Testis (tissue), 2 donors: ENCODE data around the gene SHISA8.

ENCODE experiments used
- POLR2A ChIP-seq: fragments of 450-650 bp; IDR thresholded peaks from one replicate; pipeline ENCODE4 v1.6.1; 2017; ENCODE audit warnings: antibody characterized with exemption, mild to moderate bottlenecking, moderate library complexity
- TF ChIP-seq, protein P1 (sequence below), 3 experiments: fragments of 450-650 bp in 2 of 3; fragments of 200-600 bp in 1 of 3; sonication (generic) in 1 of 3; IDR thresholded peaks; one replicate each; pipeline ENCODE4 v1.5.1; 2016 to 2019; ENCODE audit warnings: antibody characterized with exemption in 3 of 3, mild to moderate bottlenecking in 2 of 3, moderate library complexity in 1 of 3

DNA sequence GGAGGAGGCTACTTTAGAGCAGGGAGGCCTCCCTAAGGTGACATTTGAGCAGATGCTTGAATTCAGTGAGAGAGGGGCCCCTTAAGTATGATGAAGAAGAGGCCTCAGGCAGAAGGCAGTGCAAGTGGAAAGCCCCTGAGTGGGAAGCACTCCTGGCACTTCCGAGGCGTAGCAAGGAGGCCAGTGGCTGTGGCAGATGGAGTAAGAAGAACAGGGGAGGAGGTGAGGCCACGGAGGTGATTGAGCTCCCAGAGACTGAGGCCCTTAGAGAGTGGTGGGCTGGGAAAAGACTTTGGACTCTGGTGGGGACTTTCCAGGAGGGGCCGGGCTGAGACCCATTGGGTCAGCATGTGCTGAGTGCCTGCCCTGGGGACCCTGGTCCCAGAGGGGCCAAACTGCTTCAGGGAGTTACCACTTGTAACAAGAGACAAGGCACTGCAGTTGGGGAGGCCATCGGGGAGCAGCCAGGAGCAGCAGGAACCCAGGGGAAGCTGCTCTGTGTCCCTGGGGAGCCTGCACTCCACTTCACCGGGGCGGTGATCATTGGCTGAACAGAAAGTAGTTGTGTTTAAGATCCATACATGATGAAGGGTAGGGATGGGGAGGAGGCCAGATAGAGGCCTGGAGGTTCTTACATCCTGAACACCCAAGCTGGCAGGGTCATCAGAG, 34.6 kb upstream of the SHISA8 start:
- TF ChIP-seq, protein P1, sequence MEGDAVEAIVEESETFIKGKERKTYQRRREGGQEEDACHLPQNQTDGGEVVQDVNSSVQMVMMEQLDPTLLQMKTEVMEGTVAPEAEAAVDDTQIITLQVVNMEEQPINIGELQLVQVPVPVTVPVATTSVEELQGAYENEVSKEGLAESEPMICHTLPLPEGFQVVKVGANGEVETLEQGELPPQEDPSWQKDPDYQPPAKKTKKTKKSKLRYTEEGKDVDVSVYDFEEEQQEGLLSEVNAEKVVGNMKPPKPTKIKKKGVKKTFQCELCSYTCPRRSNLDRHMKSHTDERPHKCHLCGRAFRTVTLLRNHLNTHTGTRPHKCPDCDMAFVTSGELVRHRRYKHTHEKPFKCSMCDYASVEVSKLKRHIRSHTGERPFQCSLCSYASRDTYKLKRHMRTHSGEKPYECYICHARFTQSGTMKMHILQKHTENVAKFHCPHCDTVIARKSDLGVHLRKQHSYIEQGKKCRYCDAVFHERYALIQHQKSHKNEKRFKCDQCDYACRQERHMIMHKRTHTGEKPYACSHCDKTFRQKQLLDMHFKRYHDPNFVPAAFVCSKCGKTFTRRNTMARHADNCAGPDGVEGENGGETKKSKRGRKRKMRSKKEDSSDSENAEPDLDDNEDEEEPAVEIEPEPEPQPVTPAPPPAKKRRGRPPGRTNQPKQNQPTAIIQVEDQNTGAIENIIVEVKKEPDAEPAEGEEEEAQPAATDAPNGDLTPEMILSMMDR (IDR thresholded peaks at IDR 0.05) = no peak
- no peak for TF ChIP-seq POLR2A
